SK-N-SH treated with all-trans-retinoic acid at 6 μM for 48 hours (cell line): ENCODE results near the gene TAOK1.

Source experiments
- ATAC-seq: fragments of 200-7000 bp; cut with Tn5 transposase; 3 replicates; pipeline ENCODE4 v1.9.1; 2020; ENCODE audit warnings: mild to moderate bottlenecking, moderate library complexity
- ARNTL ChIP-seq: fragments of 450-650 bp; formaldehyde crosslinking; IDR thresholded peaks from 2 replicates; pipeline ENCODE4 v1.5.0; 2020; ENCODE audit warnings: low read depth, mild to moderate bottlenecking, moderate library complexity, borderline replicate concordance
- BACH2 ChIP-seq: fragments of 250-450 bp; sonication (Bioruptor Pico); IDR thresholded peaks from 2 replicates; pipeline ENCODE4 v1.9.0; 2021; ENCODE audit warnings: mild to moderate bottlenecking, borderline replicate concordance
- CSRNP3 ChIP-seq: fragments of 250-450 bp; sonication (Bioruptor Pico); IDR thresholded peaks from 2 replicates; pipeline ENCODE4 v1.5.1; 2021; ENCODE audit warnings: mild to moderate bottlenecking, moderate library complexity
- ESRRG ChIP-seq: fragments of 250-450 bp; sonication (Bioruptor Pico); IDR thresholded peaks from 2 replicates; pipeline ENCODE4 v1.6.1; 2021; ENCODE audit warnings: mild to moderate bottlenecking
- GLIS3 ChIP-seq: fragments of 250-450 bp; sonication (Bioruptor Pico); IDR thresholded peaks from 2 replicates; pipeline ENCODE4 v1.5.0; 2020; ENCODE audit warnings: mild to moderate bottlenecking, moderate library complexity
- ISL1 ChIP-seq: fragments of 250-450 bp; sonication (Bioruptor Pico); IDR thresholded peaks from 2 replicates; pipeline ENCODE4 v2.1.2; 2022; ENCODE audit warnings: mild to moderate bottlenecking, moderate library complexity
- OSR1 ChIP-seq: fragments of 250-450 bp; sonication (Bioruptor Pico); IDR thresholded peaks from 2 replicates; pipeline ENCODE4 v1.8.0; 2022; ENCODE audit warnings: moderate library complexity, mild to moderate bottlenecking, inconsistent platforms
- PATZ1 ChIP-seq: fragments of 250-450 bp; sonication (Bioruptor Pico); IDR thresholded peaks from 2 replicates; pipeline ENCODE4 v1.8.0; 2020; ENCODE audit warnings: mild to moderate bottlenecking, moderate library complexity, borderline replicate concordance
- POU6F1 ChIP-seq: fragments of 250-450 bp; sonication (Bioruptor Pico); IDR thresholded peaks from 2 replicates; pipeline ENCODE4 v1.8.0; 2021; ENCODE audit warnings: low read depth, mild to moderate bottlenecking, moderate library complexity, borderline replicate concordance
- PPARA ChIP-seq: fragments of 250-450 bp; sonication (Bioruptor Pico); IDR thresholded peaks from 2 replicates; pipeline ENCODE4 v1.5.0; 2020; ENCODE audit warnings: mild to moderate bottlenecking, borderline replicate concordance
- RARB ChIP-seq: fragments of 250-450 bp; sonication (Bioruptor Pico); IDR thresholded peaks from 2 replicates; pipeline ENCODE4 v1.8.0; 2021; ENCODE audit warnings: mild to moderate bottlenecking, moderate library complexity
- SNAI2 ChIP-seq: fragments of 250-450 bp; sonication (Bioruptor Pico); IDR thresholded peaks from 2 replicates; pipeline ENCODE4 v1.5.0; 2020; ENCODE audit warnings: mild to moderate bottlenecking, moderate library complexity
- TCF4 ChIP-seq: fragments of 250-450 bp; sonication (Bioruptor Pico); IDR thresholded peaks from 2 replicates; pipeline ENCODE4 v1.8.0; 2021; ENCODE audit warnings: mild to moderate bottlenecking, moderate library complexity, borderline replicate concordance
- TOX ChIP-seq: fragments of 250-450 bp; sonication (Bioruptor Pico); IDR thresholded peaks from 2 replicates; pipeline ENCODE4 v1.8.0; 2021; ENCODE audit warnings: mild to moderate bottlenecking, moderate library complexity, borderline replicate concordance
- ZFP3 ChIP-seq: fragments of 250-450 bp; sonication (Bioruptor Pico); IDR thresholded peaks from 2 replicates; pipeline ENCODE4 v1.5.0; 2020; ENCODE audit warnings: mild to moderate bottlenecking, moderate library complexity
- ZFP30 ChIP-seq: fragments of 450-650 bp; formaldehyde crosslinking; IDR thresholded peaks from 2 replicates; pipeline ENCODE4 v1.5.0; 2022; ENCODE audit warnings: mild to moderate bottlenecking, moderate library complexity
- ZNF565 ChIP-seq: fragments of 450-650 bp; formaldehyde crosslinking; conservative IDR thresholded peaks from 2 replicates; pipeline ENCODE4 v1.5.0; 2020; ENCODE audit warnings: low read depth, mild to moderate bottlenecking, moderate library complexity
- ZNF70 ChIP-seq: fragments of 450-650 bp; formaldehyde crosslinking; IDR thresholded peaks from 2 replicates; pipeline ENCODE4 v1.5.0; 2020; ENCODE audit warnings: mild to moderate bottlenecking, moderate library complexity
- ZNF8 ChIP-seq: fragments of 450-650 bp; formaldehyde crosslinking; IDR thresholded peaks from 2 replicates; pipeline ENCODE4 v1.5.0; 2020; ENCODE audit warnings: mild to moderate bottlenecking, moderate library complexity
- TF ChIP-seq, protein P1 (sequence below): fragments of 250-450 bp; sonication (Bioruptor Pico); IDR thresholded peaks from 2 replicates; pipeline ENCODE4 v1.5.0; 2020; ENCODE audit warnings: mild to moderate bottlenecking, moderate library complexity

TAOK1 gene

GRCh38 chr17:29562615-29563014, 172.5 kb downstream of the TAOK1 start:
- ATAC-seq = no peak
- TF ChIP-seq RARB = no peak
- no peak for TF ChIP-seq ZNF565
- TF ChIP-seq, protein P1, sequence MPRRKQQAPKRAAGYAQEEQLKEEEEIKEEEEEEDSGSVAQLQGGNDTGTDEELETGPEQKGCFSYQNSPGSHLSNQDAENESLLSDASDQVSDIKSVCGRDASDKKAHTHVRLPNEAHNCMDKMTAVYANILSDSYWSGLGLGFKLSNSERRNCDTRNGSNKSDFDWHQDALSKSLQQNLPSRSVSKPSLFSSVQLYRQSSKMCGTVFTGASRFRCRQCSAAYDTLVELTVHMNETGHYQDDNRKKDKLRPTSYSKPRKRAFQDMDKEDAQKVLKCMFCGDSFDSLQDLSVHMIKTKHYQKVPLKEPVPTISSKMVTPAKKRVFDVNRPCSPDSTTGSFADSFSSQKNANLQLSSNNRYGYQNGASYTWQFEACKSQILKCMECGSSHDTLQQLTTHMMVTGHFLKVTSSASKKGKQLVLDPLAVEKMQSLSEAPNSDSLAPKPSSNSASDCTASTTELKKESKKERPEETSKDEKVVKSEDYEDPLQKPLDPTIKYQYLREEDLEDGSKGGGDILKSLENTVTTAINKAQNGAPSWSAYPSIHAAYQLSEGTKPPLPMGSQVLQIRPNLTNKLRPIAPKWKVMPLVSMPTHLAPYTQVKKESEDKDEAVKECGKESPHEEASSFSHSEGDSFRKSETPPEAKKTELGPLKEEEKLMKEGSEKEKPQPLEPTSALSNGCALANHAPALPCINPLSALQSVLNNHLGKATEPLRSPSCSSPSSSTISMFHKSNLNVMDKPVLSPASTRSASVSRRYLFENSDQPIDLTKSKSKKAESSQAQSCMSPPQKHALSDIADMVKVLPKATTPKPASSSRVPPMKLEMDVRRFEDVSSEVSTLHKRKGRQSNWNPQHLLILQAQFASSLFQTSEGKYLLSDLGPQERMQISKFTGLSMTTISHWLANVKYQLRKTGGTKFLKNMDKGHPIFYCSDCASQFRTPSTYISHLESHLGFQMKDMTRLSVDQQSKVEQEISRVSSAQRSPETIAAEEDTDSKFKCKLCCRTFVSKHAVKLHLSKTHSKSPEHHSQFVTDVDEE (CRISPR knock-in tag) = no peak
- no peak for TF ChIP-seq TCF4 (CRISPR knock-in tag)
- TF ChIP-seq BACH2 (CRISPR knock-in tag) = no peak
- no peak for TF ChIP-seq ZNF70 (CRISPR knock-in tag)
- TF ChIP-seq ZNF8 (CRISPR knock-in tag) = no peak
- no peak for TF ChIP-seq SNAI2 (CRISPR knock-in tag)
- TF ChIP-seq ESRRG = no peak
- no peak for TF ChIP-seq TOX

- no peak for TF ChIP-seq CSRNP3 (CRISPR knock-in tag)
- no peak for TF ChIP-seq ZFP30
- no peak for TF ChIP-seq POU6F1 (CRISPR knock-in tag)
- TF ChIP-seq OSR1 (CRISPR knock-in tag) = no peak
- no peak for TF ChIP-seq ZNF70 (CRISPR knock-in tag)
- no peak for TF ChIP-seq ISL1 (CRISPR knock-in tag)
- no peak for TF ChIP-seq ARNTL (CRISPR knock-in tag)
- TF ChIP-seq TCF4 (CRISPR knock-in tag) = no peak
- no peak for TF ChIP-seq PPARA (CRISPR knock-in tag)
- TF ChIP-seq SNAI2 (CRISPR knock-in tag) = no peak
- no peak for TF ChIP-seq ZNF8 (CRISPR knock-in tag)
- no peak for TF ChIP-seq RARB
- no peak for TF ChIP-seq ESRRG
- ATAC-seq = no peak
Observed at GRCh38 chr17:29563816-29564215, 173.7 kb downstream of the TAOK1 start.

DNA sequence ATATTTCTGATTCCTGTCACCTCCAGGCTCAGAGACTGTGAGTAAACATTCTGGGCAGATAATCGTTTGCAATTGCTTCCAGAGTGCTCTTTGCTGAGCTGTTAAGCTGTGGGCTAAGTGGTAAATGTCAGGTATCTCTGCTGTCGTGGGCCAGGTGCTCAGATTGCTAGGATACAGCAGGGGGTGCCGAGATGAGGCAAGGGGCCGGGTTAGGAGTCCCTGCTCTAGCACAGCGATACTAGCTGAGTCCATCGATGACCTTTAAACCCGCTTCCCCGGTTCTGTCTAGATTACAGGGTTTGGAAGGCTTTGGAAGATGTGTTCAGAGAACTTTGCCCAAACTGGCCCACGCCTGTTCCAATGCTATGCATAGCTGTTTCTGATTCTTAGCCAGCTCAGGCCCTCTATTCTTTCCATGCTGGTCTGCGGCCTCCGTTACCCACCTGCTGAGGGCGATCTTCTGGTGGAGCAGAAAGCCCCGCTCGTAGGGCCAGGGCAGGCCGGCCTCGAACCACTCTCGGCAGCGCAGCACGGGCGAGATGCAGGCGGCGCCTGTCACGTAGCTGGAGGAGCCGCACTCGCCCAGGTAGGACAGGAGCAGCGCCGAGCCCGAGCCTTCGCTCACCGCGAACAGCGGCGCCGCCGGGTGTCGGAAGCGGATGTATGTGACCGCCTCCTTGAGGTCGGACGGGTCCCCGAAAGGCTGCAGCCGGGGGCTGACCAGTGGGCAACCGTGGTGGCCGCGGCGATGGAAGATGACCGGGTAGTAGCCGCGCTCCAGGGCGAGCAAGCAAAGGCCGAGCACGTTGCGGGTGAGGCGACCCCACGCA, 175.7 kb downstream of the TAOK1 start:
- no peak for ATAC-seq

More for the DNA sequence above, 175.7 kb downstream of the TAOK1 start:
- no peak for TF ChIP-seq PATZ1 (CRISPR knock-in tag)
- TF ChIP-seq ISL1 (CRISPR knock-in tag) = no peak
- TF ChIP-seq POU6F1 (CRISPR knock-in tag) = no peak
- TF ChIP-seq GLIS3 (CRISPR knock-in tag) = no peak
- no peak for TF ChIP-seq TOX
- no peak for TF ChIP-seq ESRRG
- TF ChIP-seq SNAI2 (CRISPR knock-in tag) = no peak
- no peak for TF ChIP-seq ZFP3
- no peak for TF ChIP-seq TCF4 (CRISPR knock-in tag)
- TF ChIP-seq RARB = no peak
- TF ChIP-seq ZNF70 (CRISPR knock-in tag) = no peak
- TF ChIP-seq ZNF565 = no peak
- TF ChIP-seq OSR1 (CRISPR knock-in tag) = no peak
